Measurements from ENCODE around the gene DAZAP2. TPM values are rescaled to one million over a fixed set of nuclear protein-coding genes. Genes with fewer than 3 reads are reported as not detected.

Gene DAZAP2
- total and polyA plus RNA-seq, 9 of the 15 experiments (the other 6 are each of a cell fraction or from before 2014, with no cell fraction given) = 116 to 668 (median 227) TPM

DNA sequence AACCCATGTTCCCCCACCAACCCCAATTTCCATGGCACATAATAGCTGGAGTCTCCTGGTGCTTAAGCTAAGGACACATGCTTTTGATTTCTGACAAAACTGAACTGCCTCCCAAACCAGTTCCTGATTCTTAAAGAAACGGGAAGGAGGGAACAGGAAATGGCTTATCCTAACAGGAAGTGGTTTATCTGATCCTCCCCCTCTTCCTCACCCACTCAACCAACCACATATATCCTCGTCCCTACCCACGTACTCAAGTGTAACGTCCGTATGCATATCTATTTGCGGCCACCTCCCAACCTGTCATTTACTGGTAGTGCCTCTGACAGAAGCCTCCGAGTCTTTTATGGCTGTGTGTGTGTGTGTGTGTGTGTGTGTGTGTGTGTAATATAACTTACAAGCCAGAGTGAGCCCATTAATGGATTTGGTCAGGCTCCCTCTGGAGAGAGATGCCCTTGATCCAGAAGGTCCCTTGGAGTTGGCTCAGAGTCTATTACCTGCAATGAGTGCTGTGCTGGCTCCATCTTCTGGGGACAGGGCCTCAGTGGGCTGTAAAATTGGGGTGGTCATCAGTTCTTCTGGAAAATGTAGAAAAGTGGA is 7.7 kb downstream of the DAZAP2 start (continued):
- TF ChIP-seq ZNF551 (CRISPR knock-in tag; IDR thresholded peaks at IDR 0.05) (no peak), HCFC1 (IDR thresholded peaks at IDR 0.05; ENCODE audit: low read depth, low read length) (no peak), HMG20A (CRISPR knock-in tag; conservative IDR thresholded peaks at IDR 0.05) (no peak), PYGO2 (tag; IDR thresholded peaks at IDR 0.05) (0 out of 2 replicates have a peak, but pooled peaks have one; percentile 57), ZNF175 (CRISPR knock-in tag; IDR thresholded peaks at IDR 0.05; ENCODE audit: low read depth) (peak; percentile 90), NFRKB (IDR thresholded peaks at IDR 0.05; ENCODE audit: low read depth) (peak; percentile 77), ZFX (CRISPR knock-in tag; IDR thresholded peaks at IDR 0.05) (no peak), ZNF764 (CRISPR knock-in tag; IDR thresholded peaks at IDR 0.05; ENCODE audit: low read depth) (no peak), KLF6 (CRISPR knock-in tag; IDR thresholded peaks at IDR 0.05; ENCODE audit: borderline replicate concordance) (peak; percentile 83; the same call in 1 of the 2 replicates), ZNF347 (CRISPR knock-in tag; IDR thresholded peaks at IDR 0.05; ENCODE audit: low read depth) (no peak), ZNF280A (IDR thresholded peaks at IDR 0.05; ENCODE audit: low read depth, partially characterized antibody) (no peak), NFXL1 (CRISPR knock-in tag; IDR thresholded peaks at IDR 0.05) (0 out of 2 replicates have a peak, but pooled peaks have one; percentile 69), ZNF57 (CRISPR knock-in tag; IDR thresholded peaks at IDR 0.05) (peak; percentile 35; the same call in 1 of the 2 replicates), TOE1 (IDR thresholded peaks at IDR 0.05; ENCODE audit: borderline replicate concordance) (peak; percentile 61; the same call in 1 of the 2 replicates), TOE1 (CRISPR knock-in tag; IDR thresholded peaks at IDR 0.05; ENCODE audit: borderline replicate concordance, low read depth) (no peak), BMI1 (IDR thresholded peaks at IDR 0.05; ENCODE audit: low read length) (no peak), ZNF165 (CRISPR knock-in tag; IDR thresholded peaks at IDR 0.05; ENCODE audit: borderline replicate concordance) (0 out of 2 replicates have a peak, but pooled peaks have one; percentile 51), CBX5 (IDR thresholded peaks at IDR 0.05; ENCODE audit: borderline replicate concordance, low read depth) (no peak), DLX4 (CRISPR knock-in tag; IDR thresholded peaks at IDR 0.05) (no peak), ZNF143 (CRISPR knock-in tag; IDR thresholded peaks at IDR 0.05) (no peak)
- TF ChIP-seq, protein P1, sequence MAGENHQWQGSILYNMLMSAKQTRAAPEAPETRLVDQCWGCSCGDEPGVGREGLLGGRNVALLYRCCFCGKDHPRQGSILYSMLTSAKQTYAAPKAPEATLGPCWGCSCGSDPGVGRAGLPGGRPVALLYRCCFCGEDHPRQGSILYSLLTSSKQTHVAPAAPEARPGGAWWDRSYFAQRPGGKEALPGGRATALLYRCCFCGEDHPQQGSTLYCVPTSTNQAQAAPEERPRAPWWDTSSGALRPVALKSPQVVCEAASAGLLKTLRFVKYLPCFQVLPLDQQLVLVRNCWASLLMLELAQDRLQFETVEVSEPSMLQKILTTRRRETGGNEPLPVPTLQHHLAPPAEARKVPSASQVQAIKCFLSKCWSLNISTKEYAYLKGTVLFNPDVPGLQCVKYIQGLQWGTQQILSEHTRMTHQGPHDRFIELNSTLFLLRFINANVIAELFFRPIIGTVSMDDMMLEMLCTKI (IDR thresholded peaks at IDR 0.05; ENCODE audit: partially characterized antibody) = no peak
- TF ChIP-seq, protein P2, sequence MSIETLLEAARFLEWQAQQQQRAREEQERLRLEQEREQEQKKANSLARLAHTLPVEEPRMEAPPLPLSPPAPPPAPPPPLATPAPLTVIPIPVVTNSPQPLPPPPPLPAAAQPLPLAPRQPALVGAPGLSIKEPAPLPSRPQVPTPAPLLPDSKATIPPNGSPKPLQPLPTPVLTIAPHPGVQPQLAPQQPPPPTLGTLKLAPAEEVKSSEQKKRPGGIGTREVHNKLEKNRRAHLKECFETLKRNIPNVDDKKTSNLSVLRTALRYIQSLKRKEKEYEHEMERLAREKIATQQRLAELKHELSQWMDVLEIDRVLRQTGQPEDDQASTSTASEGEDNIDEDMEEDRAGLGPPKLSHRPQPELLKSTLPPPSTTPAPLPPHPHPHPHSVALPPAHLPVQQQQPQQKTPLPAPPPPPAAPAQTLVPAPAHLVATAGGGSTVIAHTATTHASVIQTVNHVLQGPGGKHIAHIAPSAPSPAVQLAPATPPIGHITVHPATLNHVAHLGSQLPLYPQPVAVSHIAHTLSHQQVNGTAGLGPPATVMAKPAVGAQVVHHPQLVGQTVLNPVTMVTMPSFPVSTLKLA (conservative IDR thresholded peaks at IDR 0.05) = peak in 1 of 2 experiments; percentile 73; a peak in 1 of 4 replicates
- TF ChIP-seq, protein P3, sequence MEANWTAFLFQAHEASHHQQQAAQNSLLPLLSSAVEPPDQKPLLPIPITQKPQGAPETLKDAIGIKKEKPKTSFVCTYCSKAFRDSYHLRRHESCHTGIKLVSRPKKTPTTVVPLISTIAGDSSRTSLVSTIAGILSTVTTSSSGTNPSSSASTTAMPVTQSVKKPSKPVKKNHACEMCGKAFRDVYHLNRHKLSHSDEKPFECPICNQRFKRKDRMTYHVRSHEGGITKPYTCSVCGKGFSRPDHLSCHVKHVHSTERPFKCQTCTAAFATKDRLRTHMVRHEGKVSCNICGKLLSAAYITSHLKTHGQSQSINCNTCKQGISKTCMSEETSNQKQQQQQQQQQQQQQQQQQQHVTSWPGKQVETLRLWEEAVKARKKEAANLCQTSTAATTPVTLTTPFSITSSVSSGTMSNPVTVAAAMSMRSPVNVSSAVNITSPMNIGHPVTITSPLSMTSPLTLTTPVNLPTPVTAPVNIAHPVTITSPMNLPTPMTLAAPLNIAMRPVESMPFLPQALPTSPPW (CRISPR knock-in tag; IDR thresholded peaks at IDR 0.05) = peak; percentile 92

All from K562 (cell line).